ENCODE data around the gene MTFMT.

The MTFMT gene

GRCh38 chr15:65041787-65042186, 12.3 kb upstream of the MTFMT start:
- TF ChIP-seq CTCF (IDR thresholded peaks at IDR 0.05; ENCODE audit: insufficient read depth, low read length) (no peak), SPI1 (IDR thresholded peaks at IDR 0.05; ENCODE audit: borderline replicate concordance, low read depth) (no peak), POLR2AphosphoS5 (IDR thresholded peaks at IDR 0.05; ENCODE audit: low read depth) (no peak), GABPA (IDR thresholded peaks at IDR 0.05; ENCODE audit: low read depth) (no peak), REST (IDR thresholded peaks at IDR 0.05; ENCODE audit: insufficient replicate concordance, low read depth) (no peak)
- H3K4me3 ChIP-seq (replicated peaks; ENCODE audit: insufficient read depth, low read length): no peak overlapping the region

GRCh38 chr15:65040461-65040860, 11.0 kb upstream of the MTFMT start:
- TF ChIP-seq GABPA (IDR thresholded peaks at IDR 0.05; ENCODE audit: low read depth): no peak
- no peak for TF ChIP-seq REST (IDR thresholded peaks at IDR 0.05; ENCODE audit: insufficient replicate concordance, low read depth)
- TF ChIP-seq SPI1 (IDR thresholded peaks at IDR 0.05; ENCODE audit: borderline replicate concordance, low read depth): 0 out of 2 replicates have a peak, but pooled peaks have one; percentile 33
- no peak for TF ChIP-seq POLR2AphosphoS5 (IDR thresholded peaks at IDR 0.05; ENCODE audit: low read depth)
- no peak for TF ChIP-seq CTCF (IDR thresholded peaks at IDR 0.05; ENCODE audit: insufficient read depth, low read length)
- DNase-seq (ENCODE audit: low read depth in 1 of 2, low spot score in 1 of 2): no peak
- H3K27me3 ChIP-seq (ENCODE audit: insufficient read depth, poor library complexity, severe bottlenecking): no peaks in the 10 kb centered on the region
- no peak overlapping the region for H3K4me3 ChIP-seq (replicated peaks; ENCODE audit: insufficient read depth, low read length)
- H3K27ac ChIP-seq (replicated peaks): no peak overlapping the region

More at GRCh38 chr15:65041787-65042186, 12.3 kb upstream of the MTFMT start:
- H3K27ac ChIP-seq (replicated peaks): no peak overlapping the region
- H3K27me3 ChIP-seq (ENCODE audit: insufficient read depth, poor library complexity, severe bottlenecking): no peaks in the 10 kb centered on the region
- DNase-seq (ENCODE audit: low read depth in 1 of 2, low spot score in 1 of 2): no peak

- H3K27ac ChIP-seq (replicated peaks): no peak overlapping the region
- H3K27me3 ChIP-seq (ENCODE audit: insufficient read depth, poor library complexity, severe bottlenecking): no peaks in the 10 kb centered on the region
- H3K4me3 ChIP-seq (replicated peaks; ENCODE audit: insufficient read depth, low read length): no peak overlapping the region
- TF ChIP-seq POLR2AphosphoS5 (IDR thresholded peaks at IDR 0.05; ENCODE audit: low read depth) (no peak), CTCF (IDR thresholded peaks at IDR 0.05; ENCODE audit: insufficient read depth, low read length) (no peak), SPI1 (IDR thresholded peaks at IDR 0.05; ENCODE audit: borderline replicate concordance, low read depth) (no peak), GABPA (IDR thresholded peaks at IDR 0.05; ENCODE audit: low read depth) (no peak), REST (IDR thresholded peaks at IDR 0.05; ENCODE audit: insufficient replicate concordance, low read depth) (no peak)
- DNase-seq (ENCODE audit: low read depth in 1 of 2, low spot score in 1 of 2): no peak
These were observed 9.4 kb upstream of the MTFMT start for GRCh38 chr15:65038836-65039235.

Data from HL-60 (cell line).